LNCAP (cell line): ENCODE measurements around the gene ATP11C.

Experiments used
- TF ChIP-seq, protein P1 (sequence below): fragments of 450-650 bp; IDR thresholded peaks from 2 replicates; pipeline ENCODE4 v1.5.1; 2017; ENCODE audit warnings: mild to moderate bottlenecking

ATP11C gene

DNA sequence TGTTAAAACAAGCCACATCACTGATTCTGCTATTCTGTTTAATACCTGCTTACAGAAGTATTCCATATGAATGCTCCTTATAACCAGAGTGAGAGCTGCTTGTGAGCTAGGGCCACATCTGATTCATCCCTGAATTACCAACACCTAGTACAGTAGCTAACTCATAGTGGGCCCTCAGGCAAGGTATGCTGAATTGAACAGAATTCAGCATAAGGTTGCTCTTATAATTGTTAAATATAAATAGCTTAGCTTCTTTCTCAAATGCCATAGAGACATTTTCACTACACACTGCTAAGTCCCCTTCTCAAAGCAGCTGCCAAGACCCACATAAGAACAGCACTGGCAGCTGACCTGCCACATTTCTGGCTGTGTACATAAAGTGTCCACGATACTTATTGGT, 197.9 kb downstream of the ATP11C start:
- TF ChIP-seq, protein P1, sequence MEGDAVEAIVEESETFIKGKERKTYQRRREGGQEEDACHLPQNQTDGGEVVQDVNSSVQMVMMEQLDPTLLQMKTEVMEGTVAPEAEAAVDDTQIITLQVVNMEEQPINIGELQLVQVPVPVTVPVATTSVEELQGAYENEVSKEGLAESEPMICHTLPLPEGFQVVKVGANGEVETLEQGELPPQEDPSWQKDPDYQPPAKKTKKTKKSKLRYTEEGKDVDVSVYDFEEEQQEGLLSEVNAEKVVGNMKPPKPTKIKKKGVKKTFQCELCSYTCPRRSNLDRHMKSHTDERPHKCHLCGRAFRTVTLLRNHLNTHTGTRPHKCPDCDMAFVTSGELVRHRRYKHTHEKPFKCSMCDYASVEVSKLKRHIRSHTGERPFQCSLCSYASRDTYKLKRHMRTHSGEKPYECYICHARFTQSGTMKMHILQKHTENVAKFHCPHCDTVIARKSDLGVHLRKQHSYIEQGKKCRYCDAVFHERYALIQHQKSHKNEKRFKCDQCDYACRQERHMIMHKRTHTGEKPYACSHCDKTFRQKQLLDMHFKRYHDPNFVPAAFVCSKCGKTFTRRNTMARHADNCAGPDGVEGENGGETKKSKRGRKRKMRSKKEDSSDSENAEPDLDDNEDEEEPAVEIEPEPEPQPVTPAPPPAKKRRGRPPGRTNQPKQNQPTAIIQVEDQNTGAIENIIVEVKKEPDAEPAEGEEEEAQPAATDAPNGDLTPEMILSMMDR = no peak

DNA sequence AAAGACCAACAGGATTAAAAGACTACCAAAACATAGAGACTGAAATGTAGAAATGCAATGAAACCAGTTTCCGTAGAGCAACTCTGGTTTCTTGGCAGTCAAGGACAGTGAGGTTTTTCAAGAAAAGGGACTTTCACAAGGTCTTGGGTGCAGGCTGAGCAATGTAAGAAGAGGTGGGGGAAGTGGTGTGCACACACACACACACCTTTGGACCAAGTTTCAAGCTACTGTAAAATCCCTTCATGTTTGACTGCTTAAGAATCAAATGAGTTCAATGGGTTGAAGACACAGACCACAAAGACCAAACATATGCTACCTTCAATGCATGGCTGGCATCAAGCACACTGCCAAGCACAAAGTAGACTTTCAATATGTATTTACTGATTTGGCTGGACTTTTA, 207.1 kb downstream of the ATP11C start:
- TF ChIP-seq, protein P1 = no peak

DNA sequence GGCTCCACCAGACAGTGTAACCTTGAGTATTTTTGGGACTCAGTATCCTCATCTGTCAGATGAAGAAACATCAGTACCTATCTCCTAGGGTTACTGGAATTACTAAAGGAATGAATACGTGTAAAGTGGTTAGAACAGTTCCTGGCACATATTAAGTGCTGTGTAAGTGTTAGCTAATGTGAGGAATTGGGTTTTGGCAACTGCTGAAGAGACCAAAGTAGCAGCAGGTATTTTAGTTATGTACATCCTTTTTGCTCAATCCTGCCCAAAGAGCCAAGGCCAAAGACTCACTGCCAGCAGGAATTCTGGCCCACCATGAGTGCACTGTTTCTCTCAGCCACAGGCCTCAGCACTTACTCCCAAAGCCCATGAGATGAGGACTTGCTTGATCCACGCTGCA, 208.2 kb downstream of the ATP11C start:
- TF ChIP-seq, protein P1 = no peak

DNA sequence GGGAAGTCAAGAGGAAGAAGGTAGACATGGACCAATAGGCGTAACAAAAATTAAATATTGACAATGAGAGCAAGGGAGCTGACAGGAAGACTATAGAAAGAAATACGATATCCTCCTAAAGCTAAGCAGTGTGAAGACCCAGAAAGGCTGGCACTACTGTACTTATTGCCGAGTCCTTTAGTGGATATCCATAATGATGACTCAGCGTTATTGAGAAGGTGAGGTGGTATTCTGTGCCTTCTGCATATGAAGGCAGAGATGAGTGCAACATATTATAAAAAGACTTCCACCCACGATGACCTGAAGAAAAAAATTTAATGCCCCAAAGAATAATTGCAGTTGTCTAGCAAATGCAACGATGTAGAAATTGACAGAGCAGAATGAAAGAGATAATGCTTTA, 211.9 kb downstream of the ATP11C start:
- TF ChIP-seq, protein P1 = no peak

DNA sequence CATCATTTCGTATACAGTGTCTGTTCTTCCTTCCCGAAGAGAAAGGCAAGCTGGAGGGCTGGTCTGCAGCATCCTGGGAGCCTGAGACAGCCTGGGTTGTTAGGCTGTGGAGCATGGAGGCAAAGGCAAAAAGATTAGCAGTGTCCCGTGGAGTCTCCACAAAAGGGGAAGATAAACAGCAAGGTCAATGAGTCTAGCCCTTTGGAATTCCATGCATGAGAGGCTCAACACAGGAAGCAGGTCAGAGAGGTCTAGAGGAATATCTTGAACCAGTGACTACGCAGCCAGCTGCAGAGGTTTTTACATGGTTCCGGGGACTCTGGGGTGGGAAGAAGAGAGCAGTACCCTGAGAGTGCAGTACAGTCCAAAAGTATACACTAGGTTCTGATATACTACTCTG, 212.7 kb downstream of the ATP11C start:
- TF ChIP-seq, protein P1 = no peak

DNA sequence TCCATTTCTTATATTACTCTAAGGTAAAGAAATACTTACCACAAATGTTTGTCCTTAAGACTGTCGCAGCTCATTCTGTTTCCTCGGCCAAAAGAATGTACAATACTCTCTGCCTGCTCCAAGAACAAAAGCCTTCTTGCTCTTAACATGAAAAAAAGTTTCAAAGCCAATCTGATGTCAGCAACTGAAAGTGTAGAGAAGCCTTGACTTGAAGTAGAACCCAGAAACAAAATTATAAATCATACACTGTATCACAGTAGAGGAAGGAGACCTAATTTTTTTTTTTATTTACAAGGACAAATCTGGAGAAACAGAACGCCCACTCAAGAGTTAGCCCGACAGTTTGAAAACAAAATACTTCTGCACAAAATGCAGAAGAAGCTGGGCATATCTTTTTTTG, 224.8 kb downstream of the ATP11C start, which contains the start of gene MCF2:
Gene MCF2, minus strand, starts transcription at position 101 of the 400 bp plus-strand sequence. CDS start 56,423 bp downstream, outside the sequence.
- TF ChIP-seq, protein P1 = no peak

DNA sequence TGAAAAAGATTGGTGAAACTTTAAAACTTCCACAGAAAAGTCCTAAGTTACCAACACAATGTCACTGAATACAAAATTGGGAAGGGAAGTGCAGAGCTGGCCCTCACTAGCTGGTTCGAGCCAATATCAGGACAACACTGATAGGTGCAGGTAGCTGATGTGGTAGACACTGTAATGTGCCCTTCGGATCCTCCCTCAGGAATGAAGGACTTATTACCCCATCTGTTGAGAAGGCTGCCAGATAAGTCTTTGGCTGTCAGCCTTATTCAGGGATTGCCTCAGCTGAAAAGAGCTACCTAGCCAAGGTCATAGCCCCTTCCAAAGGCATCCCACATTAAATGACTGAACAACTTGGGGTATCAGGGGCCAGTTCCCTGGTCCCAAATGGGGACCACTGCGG, 230.2 kb downstream of the ATP11C start:
- TF ChIP-seq, protein P1 = no peak

DNA sequence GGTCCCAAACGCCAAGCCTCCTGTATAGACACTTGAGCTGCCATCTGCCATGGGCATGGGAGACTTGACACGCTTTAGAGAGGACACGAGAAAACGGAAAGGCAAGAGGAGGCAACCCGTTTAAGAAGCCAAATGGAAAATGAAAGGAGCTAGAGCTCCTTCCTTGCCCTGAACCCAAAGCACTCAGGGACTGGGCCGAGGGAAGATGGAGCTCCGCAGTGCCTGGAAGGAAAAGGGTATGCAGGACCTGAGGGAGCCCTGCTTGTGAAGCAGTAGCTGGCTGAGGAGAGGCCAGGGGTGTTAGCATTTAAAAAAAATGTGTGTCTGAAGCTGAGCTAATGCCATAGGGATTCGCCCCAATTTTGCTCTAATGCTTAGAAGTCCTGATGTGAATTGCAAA, 239.9 kb downstream of the ATP11C start:
- TF ChIP-seq, protein P1 = no peak
